IPS-20b (cell line): Measurements from ENCODE around the gene OR51B2.
"Not testable (repeated sequence)": the region's sequence is repeated elsewhere in the genome, so short reads cannot be mapped to it uniquely, and the experiment has no call there.

ENCODE experiments used
- H3K27ac ChIP-seq: one replicate; pipeline ENCODE4 v1.5.1; 2013; ENCODE audit warnings: low read length
- H3K27me3 ChIP-seq: 2 replicates; pipeline ENCODE4 v1.6.1; 2013; ENCODE audit warnings: mild to moderate bottlenecking, low read length, inconsistent platforms; ENCODE audit not compliant: insufficient read depth
- H3K36me3 ChIP-seq: 2 replicates; pipeline ENCODE4 v1.6.1; 2013; ENCODE audit warnings: low read depth, mild to moderate bottlenecking, inconsistent platforms, low read length, moderate library complexity; ENCODE audit not compliant: insufficient read depth
- H3K4me1 ChIP-seq: 2 replicates; pipeline ENCODE4 v1.6.1; 2013; ENCODE audit warnings: mild to moderate bottlenecking, control low read depth, inconsistent platforms, low read length, moderate library complexity; ENCODE audit not compliant: insufficient read depth
- H3K4me3 ChIP-seq: 2 replicates; pipeline ENCODE4 v1.5.1; 2013; ENCODE audit warnings: mild to moderate bottlenecking, low read length, inconsistent platforms
- H3K9ac ChIP-seq: 2 replicates; pipeline ENCODE4 v1.6.1; 2013; ENCODE audit warnings: low read depth, mild to moderate bottlenecking, inconsistent platforms, low read length, moderate library complexity
- H3K9me3 ChIP-seq: 2 replicates; pipeline ENCODE4 v1.6.1; 2013; ENCODE audit warnings: mild to moderate bottlenecking, low read depth, low read length, inconsistent platforms; ENCODE audit not compliant: insufficient read depth

Gene OR51B2

DNA sequence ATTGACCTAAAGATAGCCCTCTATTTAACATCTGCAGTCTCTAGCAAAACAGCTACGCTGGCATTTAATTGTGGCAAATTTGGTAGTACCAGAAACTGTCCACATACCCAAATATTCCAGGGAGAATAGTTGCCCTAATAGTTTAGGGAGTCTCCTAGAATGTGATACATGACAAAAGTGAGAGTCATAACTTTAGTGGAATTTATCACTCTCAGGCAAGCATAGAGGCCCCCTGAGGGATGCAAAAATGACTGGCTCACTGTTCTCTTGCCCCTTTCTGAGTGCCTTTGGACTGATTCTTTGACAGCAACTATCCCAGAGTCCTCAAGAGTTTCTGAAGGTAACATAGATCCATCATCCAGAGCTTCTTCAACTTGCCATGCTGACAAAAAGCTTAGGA is 20.1 kb downstream of the OR51B2 start:
- H3K27ac ChIP-seq = no peak overlapping the region
- no peaks in the 10 kb centered on the region for H3K27me3 ChIP-seq
- H3K4me1 ChIP-seq = no peaks in the 10 kb centered on the region
- H3K4me3 ChIP-seq = no peak overlapping the region
- H3K36me3 ChIP-seq = no peaks in the 10 kb centered on the region
- H3K9me3 ChIP-seq = no peaks in the 10 kb centered on the region
- no peak overlapping the region for H3K9ac ChIP-seq

DNA sequence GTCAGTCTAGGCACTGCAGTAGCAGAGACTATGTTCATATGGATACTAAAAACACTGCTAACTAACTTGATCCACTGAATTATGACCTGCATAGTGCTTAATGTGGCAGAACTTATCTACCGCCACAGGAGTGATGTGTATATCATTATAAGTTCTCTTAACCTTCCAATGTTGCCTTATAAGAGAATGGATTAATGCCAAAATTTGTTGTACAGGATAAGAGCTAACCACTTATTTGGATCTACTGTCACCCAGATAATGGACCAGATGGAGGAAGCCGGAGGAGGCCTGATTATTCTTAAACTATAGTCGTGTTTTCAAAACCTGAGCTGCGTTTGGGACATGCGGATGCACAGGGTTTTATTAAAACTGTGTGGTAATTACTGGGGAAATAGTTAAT is 20.5 kb downstream of the OR51B2 start:
- no peaks in the 10 kb centered on the region for H3K27me3 ChIP-seq
- no peak overlapping the region for H3K27ac ChIP-seq
- no peaks in the 10 kb centered on the region for H3K9me3 ChIP-seq
- no peaks in the 10 kb centered on the region for H3K4me1 ChIP-seq
- no peak overlapping the region for H3K4me3 ChIP-seq
- H3K9ac ChIP-seq = no peak overlapping the region
- H3K36me3 ChIP-seq = no peaks in the 10 kb centered on the region

DNA sequence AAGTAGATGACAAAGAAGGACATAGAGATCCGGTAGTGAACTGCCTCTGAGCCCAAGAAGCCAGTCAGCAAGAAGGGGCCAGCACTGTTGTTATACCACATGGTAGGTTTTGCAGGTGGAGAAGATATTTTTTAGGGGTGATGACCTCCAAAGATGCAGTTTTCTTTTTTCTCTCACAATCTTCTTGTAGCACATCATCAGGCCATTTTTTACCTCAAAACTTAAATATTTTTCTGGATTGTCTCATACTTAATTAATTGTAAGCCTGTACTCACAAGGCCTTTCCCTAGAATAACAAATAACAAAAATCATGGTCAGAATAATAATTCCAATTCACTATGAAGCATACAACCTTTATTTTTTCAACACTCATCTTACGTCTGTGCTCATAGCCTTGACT is 22.3 kb downstream of the OR51B2 start, which contains the start of gene OR51B4:
OR51B4 (minus strand) TSS at position 101 of the 400 bp plus-strand sequence; CDS start at position 101, 0 bp downstream.
- Histone ChIP-seq H3K27me3 (no peaks in the 10 kb centered on the region), H3K36me3 (no peaks in the 10 kb centered on the region), H3K4me3 (no peak within 1 kb of the TSS), H3K9me3 (no peaks in the 10 kb centered on the region), H3K9ac (no peak within 1 kb of the TSS), H3K4me1 (no peaks in the 10 kb centered on the region), H3K27ac (no peak within 1 kb of the TSS)

DNA sequence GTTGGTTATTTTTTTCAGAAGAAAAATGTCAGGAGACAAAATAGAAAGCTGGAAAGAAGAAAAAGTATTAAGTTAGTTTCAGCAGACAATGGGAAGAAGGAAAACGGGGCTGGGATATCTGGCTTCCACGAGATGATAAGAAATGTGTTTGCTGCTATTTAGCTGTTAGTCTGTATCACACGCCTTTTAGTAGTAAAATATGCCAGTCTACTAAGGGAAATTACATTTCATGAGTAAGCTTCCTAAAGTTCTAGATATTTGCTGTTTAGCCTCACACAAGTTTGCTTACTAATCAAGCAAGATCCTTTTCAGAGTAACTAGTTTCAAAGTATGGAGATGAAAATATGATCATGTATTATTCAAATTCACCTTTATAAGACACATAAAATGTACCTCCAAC is 23.8 kb downstream of the OR51B2 start:
- no peaks in the 10 kb centered on the region for H3K36me3 ChIP-seq
- H3K9ac ChIP-seq = no peak overlapping the region
- no peak overlapping the region for H3K4me3 ChIP-seq
- no peaks in the 10 kb centered on the region for H3K27me3 ChIP-seq
- H3K4me1 ChIP-seq = no peaks in the 10 kb centered on the region
- no peaks in the 10 kb centered on the region for H3K9me3 ChIP-seq
- no peak overlapping the region for H3K27ac ChIP-seq

DNA sequence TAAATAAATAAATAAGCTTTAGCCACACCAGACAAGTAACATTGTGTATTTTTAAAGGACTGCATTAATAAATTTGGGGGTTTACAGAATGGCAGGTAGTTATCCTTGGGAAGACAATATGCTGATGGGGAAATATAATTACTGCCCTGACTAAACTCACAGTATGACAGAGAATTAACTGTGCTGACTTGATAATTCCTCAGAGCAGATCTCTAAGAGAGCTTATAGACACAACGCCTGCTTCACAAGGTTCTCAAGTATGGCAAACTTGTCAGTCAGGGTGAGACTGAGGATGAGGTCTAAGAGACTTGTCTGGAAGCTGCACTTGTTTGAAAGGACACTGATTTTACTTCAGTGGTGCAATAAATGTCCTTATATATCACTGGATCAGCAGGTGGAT is 25.6 kb downstream of the OR51B2 start:
- Histone ChIP-seq H3K9me3 (no peaks in the 10 kb centered on the region), H3K4me1 (no peaks in the 10 kb centered on the region)

DNA sequence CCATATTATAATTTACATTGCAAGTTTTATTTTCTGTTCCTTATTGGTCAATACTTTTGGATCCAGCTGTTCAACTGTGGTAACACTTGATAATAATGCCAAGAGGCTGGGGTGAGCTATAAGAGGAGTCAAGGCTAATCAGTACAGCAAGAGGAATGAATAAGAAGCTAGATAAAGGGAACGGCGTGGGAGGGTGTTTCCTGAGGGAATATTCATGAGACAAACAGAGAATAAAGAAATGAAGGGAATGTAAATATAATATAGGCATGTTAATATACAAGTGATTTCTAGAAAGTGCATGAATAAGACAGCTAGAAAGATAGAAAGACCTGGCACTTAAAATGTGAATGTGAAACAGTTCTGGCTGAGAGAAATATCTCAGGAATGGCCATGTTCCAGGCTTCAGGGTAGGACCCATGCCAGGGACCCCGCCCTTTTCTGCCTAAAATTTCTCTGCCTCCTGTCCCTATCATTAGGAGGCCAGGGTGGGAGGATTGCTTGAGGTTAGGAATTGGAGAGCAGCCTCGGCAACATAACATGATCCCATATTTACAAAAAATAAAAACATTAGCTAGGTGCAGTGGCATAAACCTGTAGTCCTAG is 26.3 kb downstream of the OR51B2 start:
- Histone ChIP-seq H3K36me3 (no peaks in the 10 kb centered on the region), H3K9me3 (no peaks in the 10 kb centered on the region), H3K4me1 (no peaks in the 10 kb centered on the region), H3K27ac (no peak overlapping the region), H3K27me3 (no peaks in the 10 kb centered on the region), H3K9ac (no peak overlapping the region), H3K4me3 (no peak overlapping the region)

More for the DNA sequence above, 25.6 kb downstream of the OR51B2 start:
- Histone ChIP-seq H3K27me3 (no peaks in the 10 kb centered on the region), H3K4me3 (no peak overlapping the region), H3K9ac (no peak overlapping the region), H3K27ac (no peak overlapping the region), H3K36me3 (no peaks in the 10 kb centered on the region)

DNA sequence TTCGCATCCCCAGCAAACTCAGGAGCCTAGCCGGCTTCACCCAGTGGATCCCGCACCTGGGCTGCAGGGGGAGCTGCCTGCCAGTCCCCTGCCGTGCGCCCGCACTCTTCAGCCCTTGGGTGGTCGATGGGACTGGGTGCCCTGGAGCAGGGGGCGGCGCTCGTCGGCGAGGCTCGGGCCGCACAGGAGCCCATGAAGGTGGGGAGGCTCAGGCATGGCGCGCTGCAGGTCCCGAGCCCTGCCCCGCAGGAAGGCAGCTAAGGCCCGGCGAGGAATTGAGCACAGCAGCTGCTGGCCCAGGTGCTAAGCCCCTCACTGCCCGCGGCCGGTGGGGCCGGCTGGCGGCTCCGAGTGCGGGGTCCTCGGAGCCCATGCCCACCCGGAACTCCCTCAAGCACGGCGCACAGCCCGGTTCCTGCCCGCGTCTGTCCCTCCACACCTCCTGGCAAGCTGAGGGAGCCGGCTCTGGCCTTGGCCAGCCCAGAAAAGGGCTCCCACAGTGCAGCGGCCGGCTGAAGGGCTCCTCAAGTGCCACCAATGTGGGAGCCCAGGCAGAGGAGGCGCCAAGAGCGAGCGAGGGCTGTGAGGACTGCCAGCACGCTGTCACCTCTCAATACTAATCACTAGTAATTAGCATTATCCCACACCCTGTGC is 29.6 kb downstream of the OR51B2 start:
- H3K27me3 ChIP-seq, H3K27ac ChIP-seq, H3K4me1 ChIP-seq, H3K36me3 ChIP-seq, H3K4me3 ChIP-seq, H3K9ac ChIP-seq, H3K9me3 ChIP-seq: not testable (repeated sequence)

DNA sequence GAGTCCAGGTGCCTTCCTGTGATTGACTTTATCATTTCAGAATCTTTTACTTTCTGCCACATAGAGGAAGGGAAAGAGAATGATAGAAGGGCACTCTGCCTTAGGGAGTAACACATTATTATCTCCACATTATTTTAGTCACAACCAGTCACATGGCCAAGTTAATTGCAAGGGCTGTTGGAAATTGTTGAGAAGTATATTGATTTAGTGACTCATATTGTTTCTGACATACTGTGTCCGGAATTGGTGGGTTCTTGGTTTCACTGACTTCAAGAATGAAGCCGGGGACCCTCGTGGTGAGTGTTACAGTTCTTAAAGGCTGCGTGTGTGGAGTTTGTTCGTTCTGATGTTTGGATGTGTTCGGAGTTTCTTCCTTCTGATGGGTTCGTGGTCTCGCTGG is 31.1 kb downstream of the OR51B2 start:
- Histone ChIP-seq H3K27ac (no peak overlapping the region), H3K4me1 (no peaks in the 10 kb centered on the region), H3K4me3 (no peak overlapping the region), H3K27me3 (no peaks in the 10 kb centered on the region), H3K36me3 (no peaks in the 10 kb centered on the region), H3K9me3 (no peaks in the 10 kb centered on the region), H3K9ac (no peak overlapping the region)

DNA sequence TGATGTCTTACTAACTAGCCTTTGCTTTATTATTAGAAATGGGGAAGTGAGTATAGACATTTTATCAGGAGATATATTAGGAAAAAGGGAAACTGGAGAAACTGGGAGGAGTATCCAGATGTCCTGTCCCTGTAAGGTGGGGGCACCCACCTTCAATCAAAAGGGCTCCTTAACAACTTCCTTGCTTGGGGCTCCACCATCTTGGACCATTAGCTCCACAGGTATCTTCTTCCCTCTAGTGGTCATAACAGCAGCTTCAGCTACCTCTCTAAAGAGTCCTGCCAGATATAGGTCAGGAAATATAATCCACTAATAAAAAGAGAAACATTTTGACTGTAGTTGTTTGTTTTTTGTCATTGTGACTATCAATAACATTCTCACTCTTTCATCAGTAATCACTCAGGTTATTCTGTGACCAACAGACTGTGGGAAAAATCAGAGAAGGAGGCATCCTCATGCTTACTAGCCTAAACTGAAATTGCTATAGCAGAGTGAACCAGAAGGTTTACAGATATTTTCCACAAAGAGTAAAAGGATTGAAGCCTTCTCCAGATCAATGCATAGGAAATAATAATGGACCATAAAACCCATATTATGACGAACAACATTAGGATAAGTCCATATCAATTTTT is 32.8 kb downstream of the OR51B2 start:
- Histone ChIP-seq H3K9ac (no peak overlapping the region), H3K27me3 (no peaks in the 10 kb centered on the region), H3K36me3 (no peaks in the 10 kb centered on the region), H3K27ac (no peak overlapping the region), H3K4me3 (no peak overlapping the region), H3K4me1 (no peaks in the 10 kb centered on the region), H3K9me3 (no peaks in the 10 kb centered on the region)

DNA sequence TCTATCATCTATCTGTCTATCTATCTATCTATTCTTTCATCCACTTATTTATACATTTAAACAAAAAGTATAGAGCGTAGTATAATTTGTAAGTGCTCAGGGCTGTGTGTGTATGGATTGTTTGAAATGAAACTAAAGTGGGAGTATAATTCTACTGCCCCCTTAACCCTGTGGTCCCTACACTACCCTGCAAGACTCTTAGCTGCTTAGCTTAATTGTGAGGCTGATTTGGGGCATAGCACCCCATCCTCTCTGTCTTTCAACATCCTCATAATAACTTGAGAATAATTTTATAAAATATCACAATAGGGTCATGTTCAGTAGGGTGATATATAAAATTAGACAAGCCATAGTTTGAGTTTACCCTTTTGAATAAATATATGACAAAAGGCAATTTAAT is 34.0 kb downstream of the OR51B2 start:
- Histone ChIP-seq H3K9me3 (no peaks in the 10 kb centered on the region), H3K27me3 (no peaks in the 10 kb centered on the region), H3K9ac (no peak overlapping the region), H3K27ac (no peak overlapping the region), H3K36me3 (no peaks in the 10 kb centered on the region), H3K4me1 (no peaks in the 10 kb centered on the region), H3K4me3 (no peak overlapping the region)

DNA sequence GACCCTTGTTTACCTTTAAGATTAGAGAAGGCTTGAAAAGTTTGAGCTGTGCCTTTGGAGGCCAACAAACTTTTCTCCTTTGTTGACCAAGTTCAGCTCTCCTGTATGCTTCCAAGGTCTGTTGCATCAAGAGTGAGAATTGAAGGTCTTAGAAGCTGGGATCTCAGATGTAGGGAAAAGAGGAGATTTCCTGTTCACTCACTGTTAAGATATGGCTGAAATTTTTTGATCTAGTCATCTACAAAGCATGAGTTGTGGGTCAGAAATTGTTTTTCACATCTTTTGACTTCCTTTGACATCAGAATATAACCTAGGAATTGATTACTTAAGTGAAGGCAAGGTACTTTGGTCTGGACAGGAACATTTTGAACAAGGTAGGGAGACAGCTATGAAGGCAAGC is 34.4 kb downstream of the OR51B2 start:
- no peaks in the 10 kb centered on the region for H3K9me3 ChIP-seq
- H3K9ac ChIP-seq = no peak overlapping the region
- H3K4me3 ChIP-seq = no peak overlapping the region
- no peaks in the 10 kb centered on the region for H3K4me1 ChIP-seq
- H3K36me3 ChIP-seq = no peaks in the 10 kb centered on the region
- H3K27me3 ChIP-seq = no peaks in the 10 kb centered on the region
- H3K27ac ChIP-seq = no peak overlapping the region

DNA sequence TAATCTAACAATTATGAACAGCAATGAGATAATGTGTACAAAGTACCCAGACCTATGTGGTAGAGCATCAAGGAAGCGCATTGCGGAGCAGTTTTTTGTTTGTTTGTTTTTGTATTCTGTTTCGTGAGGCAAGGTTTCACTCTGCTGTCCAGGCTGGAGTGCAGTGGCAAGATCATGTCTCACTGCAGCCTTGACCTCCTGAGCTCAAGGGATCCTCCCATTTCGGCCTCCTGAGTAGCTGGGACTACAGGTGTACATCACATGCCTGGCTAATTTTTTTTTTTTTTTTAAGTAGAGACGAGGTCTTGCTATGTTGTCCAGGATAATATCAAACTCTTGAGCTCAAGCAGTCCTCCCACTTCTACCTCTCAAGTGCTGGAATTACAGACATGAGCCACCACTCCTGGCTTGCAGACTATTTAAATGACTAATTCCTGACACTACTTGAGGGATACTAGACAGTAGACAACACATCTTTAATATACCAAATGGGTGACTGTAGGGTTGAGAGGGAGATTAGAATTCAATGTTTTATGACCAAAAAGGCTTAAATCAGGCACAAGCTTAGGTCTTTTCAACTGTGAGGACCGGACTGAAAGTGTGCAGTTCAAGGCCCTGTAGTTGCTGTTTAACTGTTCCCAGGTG is 35.1 kb downstream of the OR51B2 start:
- H3K27me3 ChIP-seq = no peaks in the 10 kb centered on the region
- no peak overlapping the region for H3K27ac ChIP-seq
- no peaks in the 10 kb centered on the region for H3K9me3 ChIP-seq
- H3K4me1 ChIP-seq = no peaks in the 10 kb centered on the region
- H3K9ac ChIP-seq = no peak overlapping the region
- H3K36me3 ChIP-seq = no peaks in the 10 kb centered on the region
- no peak overlapping the region for H3K4me3 ChIP-seq
